ENCODE results near the gene SCGB1D4. TPM values are rescaled to one million over a fixed set of nuclear protein-coding genes. Genes with fewer than 3 reads are reported as not detected.

Gene SCGB1D4
- polyA plus RNA-seq, 4 donors = not detected

DNA sequence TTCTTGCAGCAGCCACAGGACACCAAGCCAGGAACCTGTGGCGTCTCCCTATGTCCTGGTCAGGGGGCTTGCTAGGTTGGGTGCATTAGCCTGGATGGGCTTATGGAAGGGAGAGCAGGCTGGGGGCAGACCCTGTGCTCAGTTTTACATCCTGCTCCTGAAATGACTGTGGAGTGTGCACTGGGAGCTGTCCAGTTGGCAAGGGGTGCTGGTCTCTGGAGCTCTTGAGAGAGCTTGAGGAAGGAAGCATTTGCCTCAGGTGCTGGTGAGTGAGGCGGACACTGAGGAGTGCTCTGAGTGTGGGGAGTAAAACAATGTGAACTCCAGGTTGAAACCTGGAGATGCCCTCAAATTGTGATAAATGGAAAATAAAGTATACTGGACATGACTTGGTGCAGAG is 3.4 kb downstream of the SCGB1D4 start:
- peak; percentile 23 to 44 (median 36) for DNase-seq (ENCODE audit: low read depth in 4 of 4, low spot score in 3 of 4)

GRCh38 chr11:62280452-62280851 is 18.4 kb downstream of the SCGB1D4 start:
- no peak for DNase-seq (ENCODE audit: low read depth in 4 of 4, low spot score in 3 of 4)

- DNase-seq (ENCODE audit: low read depth in 4 of 4, low spot score in 3 of 4) = no peak
Observed at GRCh38 chr11:62273789-62274275, 25.0 kb downstream of the SCGB1D4 start.

- DNase-seq (ENCODE audit: low read depth in 4 of 4, low spot score in 3 of 4) = no peak
Observed at GRCh38 chr11:62273284-62273683, 25.6 kb downstream of the SCGB1D4 start.

GRCh38 chr11:62269654-62270278 is 29.1 kb downstream of the SCGB1D4 start, which contains the start of gene SCGB2A2:
SCGB2A2 (plus strand) TSS chr11:62270158; CDS start chr11:62270217, 59 bp downstream.
- DNase-seq (ENCODE audit: low read depth in 4 of 4, low spot score in 3 of 4) = no peak

DNA sequence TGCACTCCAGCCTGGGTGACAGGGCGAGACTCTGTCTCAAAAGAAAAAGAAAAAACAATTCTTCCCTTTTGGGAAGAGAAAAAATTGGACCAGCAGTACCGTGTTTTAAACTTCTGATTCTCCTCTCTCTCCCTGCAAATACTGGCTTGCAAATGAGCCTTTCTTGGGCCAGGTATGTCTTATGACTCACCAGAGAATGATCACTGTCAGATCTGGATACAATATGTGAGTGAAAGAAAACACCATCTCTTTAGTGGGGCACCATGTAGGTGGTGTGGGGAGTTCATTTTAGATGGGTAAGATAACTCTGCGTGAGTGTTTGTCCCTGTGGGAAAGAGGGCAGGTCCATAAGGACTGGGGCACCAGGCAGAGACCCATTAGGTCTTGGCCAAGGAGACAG is 31.3 kb downstream of the SCGB1D4 start:
- DNase-seq (ENCODE audit: low read depth in 4 of 4, low spot score in 3 of 4) = no peak

GRCh38 chr11:62267050-62267449 is 31.8 kb downstream of the SCGB1D4 start:
- DNase-seq (ENCODE audit: low read depth in 4 of 4, low spot score in 3 of 4) = no peak

- DNase-seq (ENCODE audit: low read depth in 4 of 4, low spot score in 3 of 4) = no peak
Observed at GRCh38 chr11:62266558-62266957, 32.3 kb downstream of the SCGB1D4 start.

DNA sequence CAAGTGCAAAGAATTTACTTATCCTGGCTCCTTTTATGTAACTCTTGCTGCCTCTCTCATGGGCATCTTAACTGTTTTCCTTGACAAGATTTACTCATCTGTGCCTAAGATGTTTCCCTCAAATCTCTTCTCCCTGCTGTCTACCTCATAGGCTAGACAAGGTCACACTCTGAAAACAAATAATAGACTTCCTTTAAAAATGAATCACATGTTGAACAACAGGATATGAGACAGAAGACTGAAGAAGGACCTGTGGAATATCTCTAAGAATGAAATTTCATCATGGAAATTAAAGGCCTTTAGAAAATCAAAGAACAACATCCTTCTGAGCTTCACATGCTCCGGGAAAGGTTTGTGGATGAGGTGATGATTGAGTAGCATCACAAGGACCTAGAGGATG is 34.9 kb downstream of the SCGB1D4 start:
- no peak for DNase-seq (ENCODE audit: low read depth in 4 of 4, low spot score in 3 of 4)

DNA sequence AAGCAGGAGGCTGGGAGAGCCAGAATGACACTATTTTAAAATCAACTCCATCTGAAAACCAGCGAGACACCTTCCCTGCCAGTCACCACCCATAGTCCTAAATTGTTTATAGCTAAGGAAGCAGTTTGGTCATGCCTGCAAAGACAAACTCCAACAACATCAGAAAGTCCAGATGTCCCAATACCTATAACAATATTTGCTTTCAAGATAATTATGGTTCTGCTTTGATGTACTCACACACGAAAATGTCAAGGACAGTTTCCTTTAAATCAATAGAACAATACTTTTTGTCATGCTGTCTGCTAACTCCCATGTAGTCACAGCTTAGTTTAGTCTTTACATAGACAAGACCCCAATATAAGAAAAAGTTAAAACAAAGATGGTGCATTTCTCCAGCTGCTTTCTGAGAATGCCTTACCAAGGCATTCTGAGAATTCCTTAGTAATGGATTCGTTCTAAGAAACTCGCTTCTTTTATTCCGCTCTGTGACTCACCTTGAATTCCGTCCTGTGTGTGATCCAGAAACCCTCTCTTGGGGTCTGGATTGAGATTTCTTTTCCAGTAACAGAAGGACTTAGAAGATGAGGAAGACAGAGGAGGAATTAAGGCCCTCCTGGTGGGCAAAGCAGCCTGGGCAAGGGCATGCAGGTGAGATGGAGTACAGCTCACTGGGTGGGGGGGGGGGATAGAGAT is 38.5 kb downstream of the SCGB1D4 start:
- no peak for DNase-seq (ENCODE audit: low read depth in 4 of 4, low spot score in 3 of 4)

GRCh38 chr11:62256281-62256680 is 42.6 kb downstream of the SCGB1D4 start:
- DNase-seq (ENCODE audit: low read depth in 4 of 4, low spot score in 3 of 4) = no peak

DNA sequence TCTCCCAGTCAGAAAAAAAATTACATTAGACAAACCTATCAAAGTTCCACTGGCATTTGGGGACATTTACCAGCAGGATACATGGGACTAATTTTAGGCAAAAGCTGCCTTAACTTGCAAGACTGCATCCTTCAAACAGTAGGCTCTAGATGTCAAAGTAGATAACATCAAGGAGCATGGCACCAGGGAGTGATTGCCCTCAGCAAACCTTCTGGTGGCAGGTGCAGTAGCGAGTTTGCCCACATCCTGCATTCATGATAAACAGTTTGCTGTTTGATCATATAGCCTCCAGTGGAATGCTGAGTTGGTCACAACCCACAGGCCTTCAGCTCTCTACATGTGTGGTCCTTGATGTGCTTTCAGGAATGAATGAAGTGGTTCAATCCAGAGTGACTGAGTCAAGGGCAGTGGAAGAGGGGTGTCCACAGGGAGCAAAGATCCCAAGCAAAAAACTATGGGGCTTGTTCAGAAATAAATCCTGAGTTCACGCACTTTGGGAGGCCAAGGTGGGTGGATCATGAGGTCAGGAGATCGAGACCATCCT is 44.8 kb downstream of the SCGB1D4 start:
- no peak for DNase-seq (ENCODE audit: low read depth in 4 of 4, low spot score in 3 of 4)

- DNase-seq (ENCODE audit: low read depth in 4 of 4, low spot score in 3 of 4) = no peak
Observed at GRCh38 chr11:62251698-62252097, 47.2 kb downstream of the SCGB1D4 start.

Other genes starting within 250 kb of the SCGB1D4 start
- gene INCENP, start 175.1 kb downstream of the SCGB1D4 start, polyA plus RNA-seq (ENCODE audit: insufficient read length in 4 of 4) = 10 to 100 TPM; 34.6 to 39.1 (median 36.1) TPM
- not detected for gene SCGB1D1, start 108.9 kb downstream of the SCGB1D4 start, polyA plus RNA-seq (ENCODE audit: insufficient read length in 4 of 4)
- gene SCGB2A1, start 90.4 kb downstream of the SCGB1D4 start, polyA plus RNA-seq (ENCODE audit: insufficient read length in 4 of 4) = under 1 TPM in 3 of 4 donors, not detected in 1; 0.23 to 0.67 (median 0.34) TPM
- 1 to 10 TPM; 1.9 to 2.9 (median 2.3) TPM for gene SCGB1D2, start 56.8 kb downstream of the SCGB1D4 start, polyA plus RNA-seq (ENCODE audit: insufficient read length in 4 of 4)
- gene SCGB2A2, start 28.9 kb downstream of the SCGB1D4 start, polyA plus RNA-seq (ENCODE audit: insufficient read length in 4 of 4) = not detected
- gene ASRGL1, start 38.4 kb upstream of the SCGB1D4 start, polyA plus RNA-seq (ENCODE audit: insufficient read length in 4 of 4) = 10 to 100 TPM; 49.1 to 65.9 (median 59.6) TPM
- gene SCGB1A1, start 120.0 kb upstream of the SCGB1D4 start, polyA plus RNA-seq (ENCODE audit: insufficient read length in 4 of 4) = not detected
- 100 to 1,000 TPM; 186 to 212 (median 195) TPM for gene AHNAK, start 247.7 kb upstream of the SCGB1D4 start, polyA plus RNA-seq (ENCODE audit: insufficient read length in 4 of 4)